GM18870 (cell line): ENCODE measurements around the gene PPIE.

Experiments used
- ATAC-seq: cut with Tn5 transposase; IDR thresholded peaks from one replicate; pipeline ENCODE4 v1.9.1; 2021; ENCODE audit warnings: moderate library complexity; ENCODE audit not compliant: unreplicated experiment

Gene PPIE

GRCh38 chr1:39738622-39739366 lies at the start of gene PPIE:
TSS of gene PPIE (plus strand) at chr1:39738882. CDS start at chr1:39738901, 19 bp downstream.
- no peak for ATAC-seq

DNA sequence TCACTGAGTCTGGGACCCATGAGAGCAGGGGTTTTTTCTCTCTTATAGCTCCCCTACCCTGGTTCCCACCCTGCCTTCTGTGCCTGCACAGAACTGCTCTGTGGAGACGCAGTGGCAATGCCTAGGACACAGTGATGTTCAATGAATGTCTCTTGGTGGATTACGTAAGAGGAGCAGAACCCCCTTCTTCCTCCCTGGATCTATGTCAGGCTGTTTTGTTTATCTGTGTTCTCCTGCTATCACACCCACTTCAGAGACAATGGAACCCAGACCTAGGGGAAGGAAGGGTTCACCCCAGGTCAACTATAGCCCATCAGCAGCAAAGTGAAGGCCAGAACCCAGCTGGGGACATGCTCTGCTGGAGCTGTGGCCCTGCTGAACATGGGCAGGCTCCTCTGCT lies 49.5 kb upstream of the PPIE start:
- ATAC-seq: no peak

- no peak for ATAC-seq
Measured at GRCh38 chr1:39689635-39690034, 49.0 kb upstream of the PPIE start.

- no peak for ATAC-seq
Measured at GRCh38 chr1:39690225-39690624, 48.5 kb upstream of the PPIE start.

- no peak for ATAC-seq
Measured at GRCh38 chr1:39690794-39691382, 47.8 kb upstream of the PPIE start.

DNA sequence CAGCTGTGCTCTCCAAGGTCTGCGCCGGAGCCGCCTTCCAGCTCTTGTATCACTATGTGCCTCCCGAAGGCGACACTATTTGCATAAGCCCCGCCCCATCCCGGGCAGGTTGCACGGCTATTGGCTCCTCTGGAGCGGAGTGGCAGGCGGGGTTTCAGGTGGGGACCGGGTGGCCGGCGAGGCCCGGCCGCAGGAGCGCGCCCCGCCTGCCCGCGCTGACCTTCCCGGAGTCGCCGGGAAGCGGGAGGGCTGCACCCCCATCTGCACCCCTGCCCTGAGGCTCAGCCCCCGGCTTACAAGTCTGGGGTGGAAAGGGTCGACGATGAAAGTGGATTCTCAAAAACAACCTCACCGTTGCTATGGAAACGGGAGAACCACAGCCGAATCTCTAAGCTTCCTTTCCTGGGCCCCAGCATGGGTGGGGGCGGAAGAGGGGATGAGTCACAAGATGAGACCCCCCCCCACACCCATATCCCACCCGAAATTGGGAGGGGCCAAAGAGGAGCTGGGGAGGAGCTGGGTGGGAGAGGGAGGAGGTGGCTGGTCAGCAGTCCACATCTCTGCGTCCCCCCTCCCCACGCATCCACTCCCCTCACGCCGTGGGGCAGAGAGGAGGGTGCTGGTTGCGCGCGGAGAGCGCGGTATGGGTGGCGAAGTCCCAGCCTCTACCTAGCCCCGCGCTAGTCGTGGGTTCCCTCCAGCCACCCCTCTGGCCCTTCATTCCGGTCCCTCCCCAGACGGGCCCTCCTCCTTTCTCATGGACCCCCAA lies 47.1 kb upstream of the PPIE start, which contains the start of gene HPCAL4:
Gene HPCAL4, minus strand, starts transcription at position 51 of the 769 bp plus-strand sequence. CDS start 6,830 bp downstream, outside the sequence.
- no peak for ATAC-seq

DNA sequence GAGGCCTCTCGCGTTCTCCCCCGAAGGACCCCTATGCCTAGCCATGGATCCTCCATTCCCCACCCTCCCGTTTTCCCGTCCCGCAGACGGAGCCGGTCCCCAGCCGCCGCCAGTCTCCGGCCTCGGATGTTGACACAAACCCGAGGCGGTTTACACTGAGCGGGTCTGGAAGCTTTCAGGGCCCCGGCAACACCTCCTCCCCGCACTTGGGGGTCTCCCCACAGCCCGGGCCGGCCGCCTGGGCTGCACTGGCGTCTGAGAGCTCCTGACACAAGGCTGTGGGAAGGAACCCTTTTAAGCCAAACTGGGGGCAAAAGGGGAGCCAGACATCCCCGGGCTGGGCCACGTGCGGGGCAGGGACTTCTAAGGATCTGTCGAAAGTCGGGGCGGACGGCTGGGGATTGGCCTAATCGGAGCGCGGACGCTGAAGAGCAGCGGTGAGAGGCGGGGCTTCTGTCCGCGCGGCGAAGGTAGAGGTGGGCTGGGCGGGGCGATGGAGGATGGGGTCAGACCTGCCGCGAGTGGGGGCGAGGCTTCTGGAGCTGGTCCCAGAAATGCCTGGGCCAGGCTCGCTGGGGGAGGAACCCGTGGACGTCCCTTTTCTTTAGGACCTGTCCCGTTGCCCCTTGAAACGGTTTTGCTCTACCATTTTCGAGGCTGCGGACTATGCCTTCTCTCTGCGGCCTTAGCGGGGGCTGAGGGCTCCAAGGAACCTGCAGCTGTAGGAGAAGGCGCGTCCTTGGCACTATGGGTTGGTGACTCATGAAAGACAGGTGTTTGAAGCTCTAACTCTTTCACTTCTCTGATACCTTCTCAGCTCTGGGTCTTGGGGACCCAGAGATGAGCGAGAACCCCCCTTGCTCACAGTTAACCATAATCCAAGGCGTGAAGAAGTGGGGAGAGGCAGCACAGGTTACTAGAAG lies 46.3 kb upstream of the PPIE start:
- ATAC-seq: no peak

GRCh38 chr1:39694026-39694425 lies 44.7 kb upstream of the PPIE start:
- no peak for ATAC-seq

- ATAC-seq: no peak
Measured at GRCh38 chr1:39695016-39695415, 43.7 kb upstream of the PPIE start.

DNA sequence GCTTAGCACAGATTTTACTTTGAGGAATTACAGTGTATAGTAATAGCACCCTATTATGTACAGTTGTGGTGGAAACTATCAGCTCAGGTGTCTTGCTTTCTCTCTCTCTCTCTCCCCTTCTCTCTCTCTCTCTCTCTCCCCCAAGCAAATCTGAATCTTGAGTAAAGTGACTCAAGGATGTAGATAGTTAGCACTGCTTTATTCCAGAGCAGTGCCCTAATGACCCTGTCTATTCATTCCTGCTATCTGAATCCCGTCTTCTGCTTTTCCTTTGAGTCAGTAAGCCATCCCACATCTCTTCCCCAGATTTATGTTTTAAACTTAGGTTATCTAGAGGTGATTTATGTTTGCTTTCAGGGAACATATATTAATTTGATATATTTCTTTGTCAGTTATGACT lies 42.2 kb upstream of the PPIE start:
- ATAC-seq: no peak

GRCh38 chr1:39698568-39698967 lies 40.1 kb upstream of the PPIE start:
- ATAC-seq: no peak

GRCh38 chr1:39699419-39699818 lies 39.3 kb upstream of the PPIE start:
- no peak for ATAC-seq

- ATAC-seq: no peak
Measured at GRCh38 chr1:39700348-39700747, 38.3 kb upstream of the PPIE start.

DNA sequence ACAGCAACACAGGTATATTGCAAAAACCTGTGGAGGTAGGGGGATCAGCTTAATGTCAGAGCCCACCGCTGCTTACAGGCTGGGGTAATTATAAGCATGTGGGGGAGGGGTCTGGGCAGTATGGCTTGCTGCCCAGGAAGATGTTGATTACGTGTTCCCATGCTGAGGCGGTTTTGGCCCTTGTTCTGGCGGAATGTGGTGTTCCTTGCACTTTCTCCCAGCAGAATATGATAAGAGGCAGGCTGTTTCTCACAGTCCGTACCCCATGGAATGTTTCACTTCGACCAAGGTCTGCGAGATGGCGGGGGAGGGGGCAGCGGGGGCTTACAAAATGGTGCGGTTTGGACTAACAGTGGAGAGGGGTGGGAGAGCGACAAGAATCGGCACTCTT lies 37.6 kb upstream of the PPIE start:
- ATAC-seq: no peak

GRCh38 chr1:39704757-39705156 lies 33.9 kb upstream of the PPIE start:
- no peak for ATAC-seq

- ATAC-seq: no peak
Measured at GRCh38 chr1:39707506-39707905, 31.2 kb upstream of the PPIE start.

DNA sequence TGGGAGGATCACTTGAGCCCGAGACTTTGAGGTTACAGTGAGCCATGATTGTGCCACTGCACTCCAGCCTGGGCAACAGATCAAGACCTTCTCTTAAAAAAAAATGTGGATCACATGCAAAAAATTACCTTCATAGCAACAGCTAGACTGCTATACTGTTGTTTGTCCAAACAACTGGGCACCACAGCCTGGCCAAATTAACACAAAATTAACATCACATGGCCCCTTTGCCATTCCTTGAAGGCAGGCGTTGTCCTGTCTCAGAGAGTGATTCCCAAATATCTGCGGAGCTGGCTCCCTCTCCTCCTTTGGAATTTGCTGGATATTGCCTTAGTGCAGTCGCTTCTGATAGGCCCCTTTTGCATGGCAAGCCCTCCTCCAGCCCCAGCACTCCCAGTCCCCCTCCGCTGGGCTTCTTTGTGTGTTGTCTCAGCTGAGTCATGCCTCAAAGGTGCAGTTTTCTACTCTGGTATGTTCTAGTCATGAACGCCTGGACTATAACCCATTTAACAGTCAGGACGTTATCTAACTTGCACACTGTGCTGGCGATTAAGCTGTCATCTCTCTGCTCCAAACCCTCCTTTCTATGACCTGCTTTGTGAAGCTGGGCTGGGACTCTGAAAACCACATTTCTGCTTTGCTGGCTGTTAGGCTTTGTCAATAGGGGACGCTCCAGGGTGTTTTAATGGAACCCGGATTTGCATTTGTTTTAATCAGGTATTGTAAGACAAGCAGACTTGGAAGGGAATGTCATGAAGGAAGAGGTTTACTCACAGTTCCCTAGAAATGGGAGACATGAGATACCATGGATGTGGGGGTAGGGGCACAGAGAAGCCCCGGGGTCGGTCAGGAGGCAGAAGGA lies 27.3 kb upstream of the PPIE start:
- no peak for ATAC-seq

DNA sequence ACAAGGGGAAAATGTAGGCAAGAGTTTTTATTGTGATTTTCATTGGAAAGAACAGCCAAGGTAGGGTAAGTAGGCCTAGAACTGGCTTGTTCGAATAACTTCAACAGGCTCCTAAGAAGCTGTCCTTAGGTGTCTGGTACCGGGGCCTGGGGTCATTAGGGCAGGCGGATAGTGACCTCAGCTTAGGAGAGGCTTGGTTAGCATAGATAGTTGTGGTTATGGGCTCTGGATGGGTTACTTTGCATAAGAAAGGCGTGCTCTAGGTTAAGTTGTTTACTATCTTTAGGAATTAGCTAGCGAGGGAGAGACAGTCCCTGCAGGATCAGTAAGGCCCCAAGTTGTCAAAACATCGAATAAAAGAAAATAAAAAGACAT lies 26.7 kb upstream of the PPIE start:
- ATAC-seq: no peak

DNA sequence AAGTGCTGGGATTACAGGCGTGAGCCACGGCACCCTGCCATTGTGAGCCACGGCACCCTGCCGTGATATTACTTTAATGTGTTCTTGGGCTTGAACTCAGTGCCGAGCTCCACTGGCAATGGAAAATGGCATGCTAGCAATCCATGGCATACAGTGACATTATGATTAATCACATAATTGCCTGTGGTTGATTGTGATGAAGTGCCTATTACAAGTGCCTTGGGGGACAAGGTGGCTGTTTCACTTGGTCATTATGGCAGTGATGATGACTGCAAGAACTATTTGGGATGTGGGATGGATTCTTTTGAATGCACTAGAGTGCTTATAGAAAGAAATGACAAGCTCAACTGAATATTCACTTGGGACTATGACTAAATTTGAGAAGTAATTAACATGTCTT lies 25.1 kb upstream of the PPIE start:
- ATAC-seq: no peak

- ATAC-seq: no peak
Measured at GRCh38 chr1:39717809-39718208, 20.9 kb upstream of the PPIE start.
